ENCODE data around the gene POLK. TPM values are rescaled to one million over a fixed set of nuclear protein-coding genes. Genes with fewer than 3 reads are reported as not detected.

Gene POLK
- total RNA-seq, 1 donor from 2014 or later = 38.2 TPM

DNA sequence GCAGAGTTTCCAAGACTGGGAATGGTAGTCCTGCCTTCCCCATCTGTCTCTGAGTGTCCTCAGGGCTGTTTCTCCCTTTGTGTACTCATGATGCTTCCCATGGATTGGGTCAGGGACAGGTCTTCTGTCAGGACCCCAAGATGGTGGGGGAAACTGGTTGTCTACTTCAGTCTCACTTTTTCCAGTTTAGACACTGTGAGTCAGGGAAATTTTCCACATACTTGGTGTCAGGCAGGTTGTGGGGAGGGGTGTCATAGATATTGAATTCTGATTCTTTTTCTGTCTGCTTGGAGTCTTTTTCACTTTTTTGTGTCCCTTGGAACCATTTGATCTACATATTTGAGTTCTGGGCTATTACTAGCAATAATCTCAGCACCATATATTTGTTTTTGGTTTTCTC is 10.3 kb downstream of the POLK start:
- ATAC-seq = no peak
- H3K4me1 ChIP-seq = peaks cover 6% of the 10 kb centered on the region
- H3K36me3 ChIP-seq = no peaks in the 10 kb centered on the region
- H3K4me3 ChIP-seq = no peak overlapping the region
- TF ChIP-seq, protein P1, sequence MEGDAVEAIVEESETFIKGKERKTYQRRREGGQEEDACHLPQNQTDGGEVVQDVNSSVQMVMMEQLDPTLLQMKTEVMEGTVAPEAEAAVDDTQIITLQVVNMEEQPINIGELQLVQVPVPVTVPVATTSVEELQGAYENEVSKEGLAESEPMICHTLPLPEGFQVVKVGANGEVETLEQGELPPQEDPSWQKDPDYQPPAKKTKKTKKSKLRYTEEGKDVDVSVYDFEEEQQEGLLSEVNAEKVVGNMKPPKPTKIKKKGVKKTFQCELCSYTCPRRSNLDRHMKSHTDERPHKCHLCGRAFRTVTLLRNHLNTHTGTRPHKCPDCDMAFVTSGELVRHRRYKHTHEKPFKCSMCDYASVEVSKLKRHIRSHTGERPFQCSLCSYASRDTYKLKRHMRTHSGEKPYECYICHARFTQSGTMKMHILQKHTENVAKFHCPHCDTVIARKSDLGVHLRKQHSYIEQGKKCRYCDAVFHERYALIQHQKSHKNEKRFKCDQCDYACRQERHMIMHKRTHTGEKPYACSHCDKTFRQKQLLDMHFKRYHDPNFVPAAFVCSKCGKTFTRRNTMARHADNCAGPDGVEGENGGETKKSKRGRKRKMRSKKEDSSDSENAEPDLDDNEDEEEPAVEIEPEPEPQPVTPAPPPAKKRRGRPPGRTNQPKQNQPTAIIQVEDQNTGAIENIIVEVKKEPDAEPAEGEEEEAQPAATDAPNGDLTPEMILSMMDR (IDR thresholded peaks at IDR 0.05) = no peak
- no peak overlapping the region for H3K27ac ChIP-seq
- H3K9me3 ChIP-seq = no peaks in the 10 kb centered on the region
- intact Hi-C loops (cut with DNase I) = no loop called here
- no peaks in the 10 kb centered on the region for H3K27me3 ChIP-seq
- no peak for DNase-seq

DNA sequence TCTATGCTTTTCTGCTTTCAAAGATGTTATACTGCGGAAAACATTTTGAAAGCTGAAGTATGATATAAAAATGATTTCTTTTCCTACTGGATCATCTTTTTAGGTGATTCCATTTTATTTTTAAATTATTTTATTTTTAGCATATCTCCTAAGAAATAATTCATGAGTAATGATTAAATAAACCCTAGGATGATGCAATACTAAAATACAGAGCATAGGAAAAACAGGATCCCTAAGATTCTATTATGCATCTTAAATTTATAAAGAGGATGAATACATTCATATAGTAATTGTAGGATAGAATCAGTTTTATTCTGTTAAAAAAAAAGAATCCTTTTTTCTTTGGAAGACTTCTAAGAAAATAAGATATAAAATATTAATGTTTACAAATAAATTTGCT is 10.9 kb downstream of the POLK start:
- intact Hi-C loops (cut with DNase I) = no loop called here
- TF ChIP-seq, protein P1 (IDR thresholded peaks at IDR 0.05) = no peak
- no peak for DNase-seq
- Histone ChIP-seq H3K4me3 (no peak overlapping the region), H3K27ac (no peak overlapping the region), H3K9me3 (no peaks in the 10 kb centered on the region), H3K27me3 (no peaks in the 10 kb centered on the region), H3K4me1 (peaks cover 6% of the 10 kb centered on the region), H3K36me3 (no peaks in the 10 kb centered on the region)
- no peak for ATAC-seq

DNA sequence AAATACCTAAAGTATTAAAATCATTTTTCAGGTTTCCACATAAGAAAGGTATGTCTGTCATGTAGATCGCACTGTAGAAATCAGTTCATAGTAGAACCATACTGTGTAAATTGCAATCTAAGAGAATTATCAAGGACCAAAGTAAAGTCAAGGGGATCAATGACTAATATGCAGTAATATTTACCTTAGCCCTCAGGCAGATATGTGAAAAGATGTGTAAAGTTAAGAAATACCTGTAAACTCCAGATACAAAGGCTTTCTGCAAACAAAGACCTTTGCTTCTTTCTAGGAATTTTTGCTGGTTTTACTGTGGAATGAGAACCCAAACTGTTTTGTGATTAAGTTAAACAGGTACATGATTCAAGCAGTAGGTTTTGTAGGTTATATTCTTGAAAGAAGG is 11.6 kb downstream of the POLK start:
- no peaks in the 10 kb centered on the region for H3K27me3 ChIP-seq
- H3K9me3 ChIP-seq = no peaks in the 10 kb centered on the region
- intact Hi-C loops (cut with DNase I) = no loop called here
- no peak for ATAC-seq
- H3K36me3 ChIP-seq = no peaks in the 10 kb centered on the region
- TF ChIP-seq, protein P1 (IDR thresholded peaks at IDR 0.05) = no peak
- peaks cover 6% of the 10 kb centered on the region for H3K4me1 ChIP-seq
- no peak overlapping the region for H3K4me3 ChIP-seq
- DNase-seq = no peak
- H3K27ac ChIP-seq = no peak overlapping the region

DNA sequence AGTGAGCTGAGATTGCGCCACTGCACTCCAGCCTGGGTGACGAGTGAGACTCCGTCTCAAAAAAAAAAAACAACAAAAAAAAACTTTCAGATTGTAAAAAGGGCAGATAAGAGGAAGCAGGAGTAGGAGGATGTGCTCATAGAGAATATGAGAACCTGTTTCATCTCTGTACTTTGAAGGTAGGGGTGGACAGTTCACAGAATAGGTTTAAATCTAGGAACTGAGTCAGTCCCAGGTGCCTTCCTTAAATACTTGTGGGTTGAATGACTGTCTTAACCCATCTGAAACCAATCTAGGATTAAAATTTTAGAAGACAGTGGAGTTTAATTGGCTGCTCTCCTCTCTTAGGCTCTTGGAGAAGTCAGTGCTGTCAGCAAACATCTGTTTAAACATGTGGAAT is 12.4 kb downstream of the POLK start:
- H3K4me3 ChIP-seq = no peak overlapping the region
- no peak overlapping the region for H3K27ac ChIP-seq
- H3K4me1 ChIP-seq = peaks cover 6% of the 10 kb centered on the region
- DNase-seq (no peak), ATAC-seq (no peak)
- TF ChIP-seq, protein P1 (IDR thresholded peaks at IDR 0.05) = no peak
- H3K27me3 ChIP-seq = no peaks in the 10 kb centered on the region
- H3K9me3 ChIP-seq = no peaks in the 10 kb centered on the region
- H3K36me3 ChIP-seq = no peaks in the 10 kb centered on the region
- intact Hi-C loops (cut with DNase I) = no loop called here

DNA sequence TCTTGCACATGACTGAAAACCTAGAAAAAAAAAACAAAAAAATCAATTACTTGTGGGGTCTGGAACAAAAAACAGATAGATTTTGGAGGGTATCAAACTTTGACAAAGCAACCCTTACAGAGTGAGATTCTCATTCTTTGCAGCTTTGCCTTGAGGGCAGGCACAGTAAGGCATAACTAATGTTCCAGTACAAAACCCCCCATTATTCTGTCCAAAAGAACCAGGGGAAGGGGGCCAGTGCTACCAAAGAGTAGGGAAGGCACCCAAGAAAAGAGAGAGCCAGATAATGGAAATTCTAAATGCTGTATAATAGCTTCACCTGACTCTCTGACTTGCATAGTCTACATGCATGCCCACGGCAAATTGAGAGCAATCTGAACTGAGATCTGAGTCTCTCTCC is 12.9 kb downstream of the POLK start:
- H3K27ac ChIP-seq = no peak overlapping the region
- intact Hi-C loops (cut with DNase I) = no loop called here
- H3K4me1 ChIP-seq = peaks cover 6% of the 10 kb centered on the region
- TF ChIP-seq, protein P1 (IDR thresholded peaks at IDR 0.05) = no peak
- DNase-seq = no peak
- no peak for ATAC-seq
- H3K36me3 ChIP-seq = no peaks in the 10 kb centered on the region
- H3K9me3 ChIP-seq = no peaks in the 10 kb centered on the region
- H3K27me3 ChIP-seq = no peaks in the 10 kb centered on the region
- H3K4me3 ChIP-seq = no peak overlapping the region

DNA sequence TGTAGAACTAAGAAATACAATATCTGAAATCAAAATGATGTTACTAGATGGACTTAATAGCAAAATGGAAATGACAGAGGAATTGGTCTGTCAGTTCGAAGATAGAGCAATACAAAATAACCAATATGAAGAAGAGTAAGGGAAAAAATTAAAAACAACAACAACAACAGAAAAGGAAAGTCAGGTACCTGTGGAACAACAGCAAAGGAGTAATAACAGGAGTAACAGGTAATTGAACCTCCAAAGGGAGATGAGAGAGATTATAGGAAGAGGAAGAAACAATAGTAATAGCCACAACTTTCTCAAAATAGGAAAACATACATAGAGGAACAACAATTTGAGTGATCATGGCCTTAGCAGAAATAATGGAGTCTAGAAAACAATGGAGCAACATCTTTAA is 13.7 kb downstream of the POLK start:
- DNase-seq (no peak), ATAC-seq (no peak)
- TF ChIP-seq, protein P1 (IDR thresholded peaks at IDR 0.05) = no peak
- Histone ChIP-seq H3K27me3 (no peaks in the 10 kb centered on the region), H3K27ac (no peak overlapping the region), H3K36me3 (no peaks in the 10 kb centered on the region), H3K4me3 (no peak overlapping the region), H3K9me3 (no peaks in the 10 kb centered on the region), H3K4me1 (peaks cover 6% of the 10 kb centered on the region)
- intact Hi-C loops (cut with DNase I) = no loop called here

Measured in upper lobe of right lung (tissue), 1 donor.